ENCODE data around the gene FAM171A1. TPM values are rescaled to one million over a fixed set of nuclear protein-coding genes. Genes with fewer than 3 reads are reported as not detected.
A peak's percentile ranks its signal among the peaks of the same experiment; 100 is the strongest.
"Not testable (repeated sequence)": the region's sequence is repeated elsewhere in the genome, so short reads cannot be mapped to it uniquely, and the experiment has no call there.

FAM171A1 gene
- total RNA-seq, 1 experiment from 2014 or later: 10.2 TPM

GRCh38 chr10:15290150-15290549 lies 80.9 kb downstream of the FAM171A1 start:
- DNase-seq (ENCODE audit: low read depth): no peak

GRCh38 chr10:15280974-15281373 lies 90.1 kb downstream of the FAM171A1 start:
- no peak for DNase-seq (ENCODE audit: low read depth)

GRCh38 chr10:15280462-15280861 lies 90.6 kb downstream of the FAM171A1 start:
- no peak for DNase-seq (ENCODE audit: low read depth)

GRCh38 chr10:15279236-15279635 lies 91.9 kb downstream of the FAM171A1 start:
- no peak for DNase-seq (ENCODE audit: low read depth)

GRCh38 chr10:15278786-15279185 lies 92.3 kb downstream of the FAM171A1 start:
- no peak for DNase-seq (ENCODE audit: low read depth)

GRCh38 chr10:15276039-15276438 lies 95.0 kb downstream of the FAM171A1 start:
- not testable (repeated sequence) for DNase-seq (ENCODE audit: low read depth)

GRCh38 chr10:15269838-15270237 lies 101.3 kb downstream of the FAM171A1 start:
- not testable (repeated sequence) for DNase-seq (ENCODE audit: low read depth)

- DNase-seq (ENCODE audit: low read depth): peak; percentile 6
Measured at GRCh38 chr10:15267496-15267895, 103.6 kb downstream of the FAM171A1 start.

GRCh38 chr10:15266117-15266516 lies 105.0 kb downstream of the FAM171A1 start:
- no peak for DNase-seq (ENCODE audit: low read depth)

GRCh38 chr10:15265558-15265957 lies 105.5 kb downstream of the FAM171A1 start:
- no peak for DNase-seq (ENCODE audit: low read depth)

- no peak for DNase-seq (ENCODE audit: low read depth)
Measured at GRCh38 chr10:15265056-15265455, 106.0 kb downstream of the FAM171A1 start.

GRCh38 chr10:15263657-15264323 lies 107.3 kb downstream of the FAM171A1 start:
- DNase-seq (ENCODE audit: low read depth): no peak

GRCh38 chr10:15262036-15262713 lies 108.9 kb downstream of the FAM171A1 start:
- DNase-seq (ENCODE audit: low read depth): no peak

GRCh38 chr10:15259136-15259535 lies 112.0 kb downstream of the FAM171A1 start:
- no peak for DNase-seq (ENCODE audit: low read depth)

GRCh38 chr10:15258255-15258654 lies 112.8 kb downstream of the FAM171A1 start:
- DNase-seq (ENCODE audit: low read depth): no peak

- no peak for DNase-seq (ENCODE audit: low read depth)
Measured at GRCh38 chr10:15255961-15256360, 115.1 kb downstream of the FAM171A1 start.

- DNase-seq (ENCODE audit: low read depth): no peak
Measured at GRCh38 chr10:15254808-15255648, 116.1 kb downstream of the FAM171A1 start.

GRCh38 chr10:15253951-15254807 lies 116.9 kb downstream of the FAM171A1 start:
- no peak for DNase-seq (ENCODE audit: low read depth)

- no peak for DNase-seq (ENCODE audit: low read depth)
Measured at GRCh38 chr10:15252396-15252795, 118.7 kb downstream of the FAM171A1 start.

- no peak for DNase-seq (ENCODE audit: low read depth)
Measured at GRCh38 chr10:15251791-15252380, 119.2 kb downstream of the FAM171A1 start.

- no peak for DNase-seq (ENCODE audit: low read depth)
Measured at GRCh38 chr10:15245530-15245929, 125.6 kb downstream of the FAM171A1 start.

Data from M059J (cell line).